Mesenchymal stem cell (in vitro differentiated cells and primary cell): ENCODE data around the gene STUB1.

ENCODE experiments used
- DNase-seq: peaks from one replicate; pipeline ENCODE4 v3.0.0-alpha.2; 2013
- H2AFZ ChIP-seq: one replicate; pipeline ENCODE4 v1.6.1; 2013; ENCODE audit warnings: low read depth, mild to moderate bottlenecking, control low read depth, inconsistent platforms, low read length, moderate library complexity
- H2AK5ac ChIP-seq: 2 replicates; pipeline ENCODE4 v1.6.1; 2013; ENCODE audit warnings: low read length, moderate library complexity, mild to moderate bottlenecking, inconsistent platforms; ENCODE audit not compliant: severe bottlenecking
- H2BK120ac ChIP-seq: one replicate; pipeline ENCODE4 v1.6.1; 2013; ENCODE audit warnings: low read depth, mild to moderate bottlenecking, inconsistent platforms, low read length, moderate library complexity
- H2BK12ac ChIP-seq, 2 experiments: one replicate each; pipeline ENCODE4 v1.6.1; 2013; ENCODE audit warnings: inconsistent platforms in 2 of 2, low read length in 2 of 2, mild to moderate bottlenecking in 2 of 2, moderate library complexity in 2 of 2, control low read depth in 1 of 2
- H2BK15ac ChIP-seq: one replicate; pipeline ENCODE4 v1.6.1; 2013; ENCODE audit warnings: mild to moderate bottlenecking, low read depth, inconsistent platforms; ENCODE audit not compliant: poor library complexity, severe bottlenecking
- H2BK5ac ChIP-seq: 2 replicates; pipeline ENCODE4 v1.6.1; 2013; ENCODE audit warnings: low read depth, mild to moderate bottlenecking, low read length, control low read depth, inconsistent platforms; ENCODE audit not compliant: poor library complexity, severe bottlenecking
- H3K14ac ChIP-seq, 2 experiments: one replicate each; pipeline ENCODE4 v1.6.1; 2013; ENCODE audit warnings: inconsistent platforms in 2 of 2, low read length in 2 of 2, control low read depth in 1 of 2, mild to moderate bottlenecking in 1 of 2, moderate library complexity in 1 of 2
- H3K18ac ChIP-seq, 2 experiments: one replicate each; pipeline ENCODE4 v1.6.1; 2013; ENCODE audit warnings: inconsistent platforms in 2 of 2, low read length in 2 of 2, control low read depth in 1 of 2, low read depth in 1 of 2, mild to moderate bottlenecking in 1 of 2
- H3K23ac ChIP-seq, 2 experiments: one replicate each; pipeline ENCODE4 v1.6.1; 2013; ENCODE audit warnings: inconsistent platforms in 2 of 2, low read length in 2 of 2, mild to moderate bottlenecking in 2 of 2, moderate library complexity in 2 of 2, control low read depth in 1 of 2
- H3K27ac ChIP-seq: 2 replicates; pipeline ENCODE4 v1.5.1; 2013; ENCODE audit warnings: mild to moderate bottlenecking, moderate library complexity, low read length, control low read depth, inconsistent platforms; ENCODE audit not compliant: poor library complexity, severe bottlenecking
- H3K27me3 ChIP-seq, 2 experiments: 2 replicates each; pipeline versions ENCODE4 v1.6.1 to v1.7.0; 2013; ENCODE audit warnings: low read length in 2 of 2, mild to moderate bottlenecking in 2 of 2, moderate library complexity in 2 of 2, control low read depth in 1 of 2, inconsistent platforms in 1 of 2; ENCODE audit not compliant: control insufficient read depth in 1 of 2, insufficient read depth in 1 of 2
- H3K36me3 ChIP-seq, 2 experiments: 2 replicates each; pipeline versions ENCODE4 v1.6.1 to v1.7.0; 2013; ENCODE audit warnings: low read length in 2 of 2, control low read depth in 1 of 2, inconsistent platforms in 1 of 2, low read depth in 1 of 2, mild to moderate bottlenecking in 1 of 2; ENCODE audit not compliant: insufficient read depth in 2 of 2, control insufficient read depth in 1 of 2
- H3K4ac ChIP-seq, 2 experiments: one replicate each; pipeline ENCODE4 v1.6.1; 2013; ENCODE audit warnings: inconsistent platforms in 2 of 2, low read length in 2 of 2, mild to moderate bottlenecking in 2 of 2, moderate library complexity in 2 of 2, control low read depth in 1 of 2, low read depth in 1 of 2
- H3K4me1 ChIP-seq: 2 replicates; pipeline ENCODE4 v1.6.1; 2013; ENCODE audit warnings: low read depth, low read length, control low read depth; ENCODE audit not compliant: control insufficient read depth, insufficient read depth
- H3K4me2 ChIP-seq: 2 replicates; pipeline ENCODE4 v1.6.1; 2013; ENCODE audit warnings: low read length, mild to moderate bottlenecking, inconsistent platforms; ENCODE audit not compliant: poor library complexity, severe bottlenecking
- H3K4me3 ChIP-seq, 2 experiments: 2 replicates each; pipeline versions ENCODE4 v1.5.1 to v1.7.0; 2013; ENCODE audit warnings: low read length in 2 of 2, mild to moderate bottlenecking in 2 of 2, control low read depth in 1 of 2, low read depth in 1 of 2; ENCODE audit not compliant: insufficient read depth in 1 of 2
- H3K79me1 ChIP-seq: replicated peaks from 2 replicates; pipeline ENCODE4 v1.6.1; 2013; ENCODE audit warnings: mild to moderate bottlenecking, control low read depth, low read length, inconsistent platforms; ENCODE audit not compliant: poor library complexity, severe bottlenecking
- H3K9ac ChIP-seq: 2 replicates; pipeline ENCODE4 v1.7.0; 2013; ENCODE audit warnings: mild to moderate bottlenecking, low read length, moderate library complexity
- H3K9me3 ChIP-seq: 2 replicates; pipeline ENCODE4 v1.7.0; 2013; ENCODE audit warnings: mild to moderate bottlenecking, low read length; ENCODE audit not compliant: control insufficient read depth
- H4K8ac ChIP-seq: one replicate; pipeline ENCODE4 v1.6.1; 2013; ENCODE audit warnings: inconsistent platforms, mild to moderate bottlenecking, low read length, moderate library complexity
- H4K91ac ChIP-seq: one replicate; pipeline ENCODE4 v1.6.1; 2013; ENCODE audit warnings: mild to moderate bottlenecking, low read length, inconsistent platforms
- WGBS: methylation state at CpG from one replicate; pipeline ENCODE4 v1.1.7; 2013; ENCODE audit warnings: mixed read lengths; 5-methylcytosine and 5-hydroxymethylcytosine counted together

The STUB1 gene

GRCh38 chr16:642189-643049 is 37.8 kb upstream of the STUB1 start:
- H3K9ac ChIP-seq = peak overlapping the region; percentile 89
- peak overlapping the region; percentile 54 to 83 for H3K4ac ChIP-seq
- peak overlapping the region; percentile 46 for H2AFZ ChIP-seq
- H2AK5ac ChIP-seq = no peak overlapping the region
- no peaks in the 10 kb centered on the region for H3K27me3 ChIP-seq
- H3K4me1 ChIP-seq = peaks cover 50% of the 10 kb centered on the region
- peak overlapping the region; percentile 71 to 83 for H3K4me3 ChIP-seq
- H3K23ac ChIP-seq = peak overlapping the region in 1 of 2 experiments; percentile 83
- peak overlapping the region in 1 of 2 experiments; percentile 88 for H3K14ac ChIP-seq
- H4K8ac ChIP-seq = peak overlapping the region; percentile 89
- peak overlapping the region; percentile 84 for H2BK120ac ChIP-seq
- peaks cover 30% of the 10 kb centered on the region for H3K79me1 ChIP-seq
- peak overlapping the region; percentile 89 for H2BK15ac ChIP-seq
- H3K27ac ChIP-seq = no peak overlapping the region
- peak overlapping the region; percentile 70 for H4K91ac ChIP-seq
- peak overlapping the region in 1 of 2 experiments; percentile 84 for H2BK12ac ChIP-seq
- 12% methylated on average over 53 of the region's 72 CpGs for WGBS
- DNase-seq = peak; percentile 49
- no peaks in the 10 kb centered on the region for H3K9me3 ChIP-seq
- H3K36me3 ChIP-seq = peaks cover 0 to 23% of the 10 kb centered on the region in 2 experiments
- no peak overlapping the region for H2BK5ac ChIP-seq
- peak overlapping the region; percentile 76 to 80 for H3K18ac ChIP-seq
- H3K4me2 ChIP-seq = peak overlapping the region; percentile 99

- Histone ChIP-seq H2BK120ac (no peak overlapping the region), H2AK5ac (no peak overlapping the region), H4K91ac (no peak overlapping the region), H3K9me3 (no peaks in the 10 kb centered on the region), H3K27me3 (no peaks in the 10 kb centered on the region), H3K18ac (peak overlapping the region in 1 of 2 experiments; percentile 80), H3K14ac (no peak overlapping the region), H2BK15ac (no peak overlapping the region), H2AFZ (no peak overlapping the region), H3K79me1 (peaks cover 34% of the 10 kb centered on the region), H3K9ac (peak overlapping the region; percentile 89), H2BK5ac (no peak overlapping the region), H3K23ac (no peak overlapping the region), H4K8ac (no peak overlapping the region), H3K36me3 (peaks cover 0 to 27% of the 10 kb centered on the region in 2 experiments), H3K4ac (peak overlapping the region in 1 of 2 experiments; percentile 54), H3K4me1 (peaks cover 53% of the 10 kb centered on the region), H3K27ac (no peak overlapping the region), H3K4me3 (peak overlapping the region in 1 of 2 experiments; percentile 83), H2BK12ac (no peak overlapping the region), H3K4me2 (peak overlapping the region; percentile 99)
- no peak for DNase-seq
- WGBS = 91% methylated on average over 11 of the region's 13 CpGs
Measured at GRCh38 chr16:643050-643368, 37.2 kb upstream of the STUB1 start.

- Histone ChIP-seq H3K79me1 (peaks cover 37% of the 10 kb centered on the region), H3K14ac (no peak overlapping the region), H3K9me3 (no peaks in the 10 kb centered on the region), H2AK5ac (no peak overlapping the region), H3K27ac (no peak overlapping the region), H3K4me3 (no peak overlapping the region), H2BK120ac (no peak overlapping the region), H3K18ac (no peak overlapping the region), H3K23ac (no peak overlapping the region), H3K9ac (no peak overlapping the region), H4K8ac (no peak overlapping the region), H2BK5ac (no peak overlapping the region), H2AFZ (no peak overlapping the region), H2BK12ac (no peak overlapping the region), H2BK15ac (no peak overlapping the region), H3K4me2 (no peak overlapping the region), H3K36me3 (peaks cover 0 to 27% of the 10 kb centered on the region in 2 experiments), H3K27me3 (no peaks in the 10 kb centered on the region), H3K4me1 (peaks cover 63% of the 10 kb centered on the region), H4K91ac (no peak overlapping the region), H3K4ac (no peak overlapping the region)
- 96% methylated on average over 12 of the region's 12 CpGs for WGBS
- DNase-seq = no peak
Measured at GRCh38 chr16:644556-644955, 35.7 kb upstream of the STUB1 start.

- Histone ChIP-seq H3K79me1 (peaks cover 40% of the 10 kb centered on the region), H2BK120ac (no peak overlapping the region), H2BK5ac (no peak overlapping the region), H3K4me1 (peaks cover 64% of the 10 kb centered on the region), H3K4me2 (no peak overlapping the region), H3K23ac (no peak overlapping the region), H3K4me3 (no peak overlapping the region), H4K8ac (peak overlapping the region; percentile 3), H3K18ac (no peak overlapping the region), H3K4ac (no peak overlapping the region), H3K9ac (peak overlapping the region; percentile 15), H3K36me3 (peaks cover 0 to 34% of the 10 kb centered on the region in 2 experiments), H2BK12ac (no peak overlapping the region), H3K27me3 (no peaks in the 10 kb centered on the region), H3K9me3 (no peaks in the 10 kb centered on the region), H3K14ac (no peak overlapping the region), H3K27ac (no peak overlapping the region), H4K91ac (no peak overlapping the region), H2AFZ (no peak overlapping the region), H2AK5ac (no peak overlapping the region), H2BK15ac (no peak overlapping the region)
- no peak for DNase-seq
- 91% methylated on average over 27 of the region's 32 CpGs for WGBS
Measured at GRCh38 chr16:645852-646678, 34.1 kb upstream of the STUB1 start.
